Measurements from ENCODE around the gene C11orf86.
"Not testable (repeated sequence)": the region's sequence is repeated elsewhere in the genome, so short reads cannot be mapped to it uniquely, and the experiment has no call there.

C11orf86 gene

DNA sequence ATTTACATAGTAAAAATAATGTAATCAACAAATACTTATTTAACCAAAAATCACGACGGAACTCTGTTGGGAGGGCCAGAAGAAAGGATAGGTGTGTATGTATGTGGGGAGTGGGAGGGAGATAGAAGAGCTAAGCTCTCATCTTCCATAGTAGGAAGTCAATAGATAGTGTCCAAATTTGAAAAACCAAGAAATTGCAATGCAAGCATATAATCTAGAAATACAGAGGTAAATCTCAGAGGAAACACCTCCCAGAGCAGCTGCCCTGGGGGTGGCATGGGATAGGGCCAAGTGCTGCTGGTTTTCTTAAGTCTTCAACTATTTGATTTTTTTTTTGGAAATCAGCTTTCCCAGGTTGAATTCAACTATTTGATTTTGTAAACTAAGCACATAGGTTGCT is 16.9 kb downstream of the C11orf86 start:
- no peak for ATAC-seq

DNA sequence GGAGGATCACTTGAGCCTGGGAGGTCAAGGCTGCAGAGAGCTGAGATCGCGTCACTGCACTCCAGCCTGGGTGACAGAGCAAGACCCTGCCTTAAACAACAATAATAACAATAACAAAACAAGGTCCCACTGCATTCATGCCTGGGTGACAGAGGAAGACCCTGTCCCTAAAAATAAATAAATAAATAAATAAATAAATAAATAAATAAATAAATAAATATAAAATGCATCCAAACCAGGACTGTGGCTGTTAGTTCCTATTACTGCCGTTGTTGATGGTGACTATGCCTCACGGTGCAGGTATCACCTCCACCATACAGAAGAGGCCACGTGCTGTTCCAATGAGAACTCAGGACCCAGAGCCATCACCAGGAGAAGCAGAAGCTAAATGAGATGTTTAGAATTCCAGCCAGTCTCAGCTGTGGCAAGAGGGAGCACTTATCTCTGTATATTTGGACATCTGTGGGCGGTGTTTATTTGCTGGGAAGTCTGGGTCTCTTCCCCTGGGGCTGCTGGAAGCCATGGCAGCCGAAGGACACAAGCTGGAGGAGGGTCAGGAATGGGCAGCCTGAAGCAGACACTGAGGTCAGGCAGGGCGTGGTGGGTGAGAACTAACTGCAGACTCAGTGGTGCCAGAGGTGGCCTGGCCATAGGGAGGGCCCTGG is 21.6 kb downstream of the C11orf86 start:
- no peak for ATAC-seq

DNA sequence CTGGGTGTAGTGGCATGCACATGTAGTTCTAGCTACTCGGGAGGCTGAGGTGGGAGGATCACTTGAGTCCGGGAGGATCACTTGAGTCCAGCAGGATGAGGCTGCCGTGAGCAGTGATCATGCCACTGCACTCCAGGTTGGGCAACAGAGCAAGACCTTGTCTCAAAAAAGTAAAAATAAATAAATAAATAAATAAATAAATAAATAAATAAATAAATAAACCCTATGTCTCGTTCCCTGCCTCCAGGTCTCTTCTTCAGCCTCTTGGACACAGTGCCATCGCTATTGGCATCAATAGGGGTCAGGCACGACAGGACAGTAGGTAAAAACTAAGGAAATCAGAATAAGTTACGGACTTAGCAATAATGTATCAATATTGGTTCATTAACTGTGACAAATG is 24.5 kb downstream of the C11orf86 start:
- no peak for ATAC-seq

DNA sequence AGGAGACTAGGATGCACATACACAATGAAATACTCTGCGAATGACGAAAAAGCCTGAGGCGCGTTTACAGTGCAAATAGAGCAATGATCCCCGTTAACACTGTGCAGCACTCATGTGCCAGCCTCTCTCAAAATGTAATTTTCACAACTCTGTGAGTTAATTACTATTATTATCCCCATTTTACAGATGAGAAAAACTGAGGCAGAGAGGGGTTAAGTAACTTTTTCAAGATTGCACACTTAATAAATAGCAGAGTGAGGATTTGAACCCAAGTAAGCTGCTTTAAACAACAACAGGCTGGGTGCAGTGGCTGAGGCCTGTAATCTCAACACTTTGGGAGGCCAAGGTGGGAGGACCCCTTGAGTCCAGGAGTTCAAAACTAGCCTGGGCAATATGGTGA is 26.2 kb downstream of the C11orf86 start:
- no peak for ATAC-seq

DNA sequence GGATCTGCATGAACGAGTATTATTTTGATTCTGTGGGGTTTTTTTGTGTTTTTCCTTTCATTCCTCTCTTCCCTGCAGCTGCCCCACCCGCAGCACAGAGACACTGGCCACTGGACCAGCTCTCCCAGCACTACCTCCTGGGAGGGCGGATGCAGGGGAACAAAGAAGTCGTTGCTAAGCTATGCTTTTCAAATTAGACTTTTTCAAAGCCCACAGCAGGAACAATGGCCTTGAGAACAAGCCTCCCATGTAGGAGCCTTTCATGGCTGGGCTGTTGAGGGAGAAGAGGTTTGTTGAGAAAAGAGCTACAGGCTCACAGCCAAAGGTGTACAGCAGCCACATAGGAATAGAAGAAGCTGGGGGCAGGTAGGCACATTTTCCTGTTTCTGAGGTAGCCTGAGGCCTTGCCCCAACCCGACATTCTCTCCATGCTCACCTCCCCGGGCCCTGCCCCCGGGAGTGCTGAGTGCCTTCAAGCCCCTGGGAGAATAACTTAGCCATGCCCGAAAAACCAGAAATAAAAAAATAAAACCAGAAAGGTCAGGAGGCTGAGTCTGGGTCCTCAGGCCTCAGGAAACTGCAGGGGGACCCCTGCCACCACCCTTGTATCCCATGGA is 27.3 kb downstream of the C11orf86 start:
- no peak for ATAC-seq

DNA sequence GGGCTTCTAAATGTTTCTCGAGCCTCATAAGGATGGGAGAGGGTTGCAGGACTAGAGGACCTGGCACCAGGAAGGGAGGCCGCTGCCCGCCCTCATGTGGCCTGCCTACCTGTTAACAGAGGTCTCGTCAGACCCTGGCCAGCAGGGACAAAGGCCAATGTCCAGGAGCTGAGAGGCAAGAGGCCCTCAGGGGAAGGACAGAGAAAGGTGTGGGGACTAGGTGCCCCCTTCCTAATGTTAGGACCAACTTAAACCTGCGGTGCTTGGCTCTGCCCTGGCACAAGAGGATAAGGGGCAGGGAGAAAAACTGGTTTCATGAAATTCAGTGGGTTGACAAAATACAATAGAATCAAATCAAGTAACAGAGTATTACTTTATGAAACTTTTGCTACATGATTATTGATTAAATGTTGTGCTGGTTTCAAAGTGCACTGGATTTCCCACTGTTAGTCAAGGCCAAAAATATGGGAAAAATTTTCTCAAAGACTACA is 27.9 kb downstream of the C11orf86 start:
- no peak for ATAC-seq

DNA sequence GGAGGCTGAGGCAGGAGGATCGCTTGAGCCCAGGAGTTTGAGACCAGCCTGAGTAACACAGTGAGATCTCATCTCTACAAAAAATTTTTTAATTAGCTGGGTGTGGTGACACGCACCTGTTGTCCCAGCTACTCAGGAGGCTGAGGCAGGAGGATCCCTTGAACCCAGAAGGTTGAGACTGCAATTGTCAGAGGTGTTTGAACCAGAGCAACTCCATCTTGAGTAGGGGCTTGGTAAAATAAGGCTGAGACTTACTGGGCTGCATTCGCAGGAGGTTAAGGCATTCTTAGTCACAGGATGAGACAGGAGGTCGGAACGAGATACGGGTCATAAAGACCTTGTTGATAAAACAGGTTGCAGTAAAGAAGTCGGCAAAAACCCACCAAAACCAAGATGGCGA is 30.1 kb downstream of the C11orf86 start:
- not testable (repeated sequence) for ATAC-seq

DNA sequence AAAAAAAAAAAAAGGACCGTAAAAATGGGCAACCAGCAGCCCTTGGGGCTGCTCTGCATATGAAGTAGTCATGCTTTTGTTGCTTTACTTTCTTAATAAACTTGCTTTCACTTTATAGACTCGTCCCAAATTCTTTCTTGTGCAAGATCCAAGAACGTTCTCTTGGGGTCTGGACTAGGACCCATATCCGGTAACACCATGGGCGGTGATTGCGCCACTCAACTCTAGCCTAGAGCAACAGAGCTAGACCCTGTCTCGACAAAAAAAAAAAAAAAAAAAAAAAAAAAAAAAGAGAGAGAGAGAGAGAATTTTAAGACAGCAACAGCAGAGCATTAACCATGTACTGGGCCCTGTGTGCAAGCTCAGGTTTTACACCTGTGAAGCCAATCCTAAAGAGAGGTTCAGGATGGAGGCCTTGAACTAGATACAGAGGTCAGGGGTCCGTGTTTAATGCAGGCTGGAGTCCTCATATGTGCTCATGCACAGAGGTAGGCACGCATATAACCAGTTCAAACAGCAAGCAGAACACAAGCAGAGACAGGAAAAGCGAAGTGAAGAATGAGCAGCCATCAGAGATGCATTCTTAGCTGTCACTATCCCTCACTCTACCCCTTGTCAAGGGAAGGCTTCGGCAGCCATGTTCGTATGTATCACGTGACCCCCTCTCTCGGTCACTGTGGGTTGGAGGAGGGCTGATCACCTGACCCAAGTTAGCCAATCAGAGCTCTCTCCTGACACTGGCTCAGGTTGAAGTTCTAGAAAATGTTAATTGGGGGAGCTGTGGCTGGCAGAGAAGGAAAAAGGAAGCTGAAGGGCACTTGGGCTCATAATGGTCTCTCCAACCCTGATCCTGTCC is 31.2 kb downstream of the C11orf86 start:
- ATAC-seq: peak in 1 of 2 donors; percentile 51

DNA sequence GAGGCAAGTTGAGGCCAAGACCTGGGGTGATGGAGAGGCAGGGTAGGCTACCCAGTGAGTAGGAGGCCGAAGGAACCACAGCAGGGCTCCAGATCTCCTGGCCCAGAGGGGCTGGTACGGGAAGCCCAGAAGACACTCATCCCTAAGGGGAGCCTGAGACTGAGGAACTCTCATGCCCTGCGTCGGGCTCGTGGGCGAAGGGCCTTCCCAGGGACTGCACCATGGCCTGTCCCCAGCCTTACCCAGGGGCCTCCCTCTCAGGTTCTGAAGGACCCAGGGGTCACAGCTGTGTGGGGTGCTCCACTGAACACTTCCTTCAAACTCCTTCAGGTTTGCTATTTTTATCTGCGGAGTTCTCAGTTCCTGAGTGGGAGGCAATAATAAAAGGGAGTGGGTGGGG is 32.0 kb downstream of the C11orf86 start:
- ATAC-seq: no peak

DNA sequence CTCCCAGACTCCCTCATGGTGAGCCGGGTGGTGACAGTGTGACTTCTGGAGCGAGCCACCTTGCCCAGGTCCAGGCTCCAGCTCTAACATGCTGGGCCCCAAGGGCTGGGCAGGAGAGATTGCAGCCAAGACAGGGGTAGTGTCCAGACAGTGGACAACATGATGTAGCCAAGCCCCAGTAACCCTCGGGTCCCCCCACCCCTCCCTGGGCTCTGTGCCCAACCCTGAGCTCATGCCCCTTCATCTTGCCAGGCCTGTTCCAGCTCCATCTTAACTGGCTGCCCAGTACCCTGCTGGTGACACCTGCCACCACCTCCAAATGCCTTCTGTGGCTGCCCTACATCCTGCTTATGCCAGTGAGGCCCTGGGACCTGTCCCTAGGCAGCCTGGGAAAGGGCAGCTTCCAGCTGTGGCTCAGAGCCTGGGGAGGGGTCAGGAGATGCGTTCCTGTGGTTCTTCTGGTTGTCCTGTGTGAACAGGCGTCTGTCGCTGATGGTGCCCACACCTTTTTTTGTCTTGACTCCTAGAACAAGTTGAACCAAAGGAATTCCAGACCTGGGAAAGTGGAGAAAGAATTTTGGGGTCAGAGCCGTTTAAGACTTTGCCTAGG is 35.3 kb downstream of the C11orf86 start:
- ATAC-seq: no peak

DNA sequence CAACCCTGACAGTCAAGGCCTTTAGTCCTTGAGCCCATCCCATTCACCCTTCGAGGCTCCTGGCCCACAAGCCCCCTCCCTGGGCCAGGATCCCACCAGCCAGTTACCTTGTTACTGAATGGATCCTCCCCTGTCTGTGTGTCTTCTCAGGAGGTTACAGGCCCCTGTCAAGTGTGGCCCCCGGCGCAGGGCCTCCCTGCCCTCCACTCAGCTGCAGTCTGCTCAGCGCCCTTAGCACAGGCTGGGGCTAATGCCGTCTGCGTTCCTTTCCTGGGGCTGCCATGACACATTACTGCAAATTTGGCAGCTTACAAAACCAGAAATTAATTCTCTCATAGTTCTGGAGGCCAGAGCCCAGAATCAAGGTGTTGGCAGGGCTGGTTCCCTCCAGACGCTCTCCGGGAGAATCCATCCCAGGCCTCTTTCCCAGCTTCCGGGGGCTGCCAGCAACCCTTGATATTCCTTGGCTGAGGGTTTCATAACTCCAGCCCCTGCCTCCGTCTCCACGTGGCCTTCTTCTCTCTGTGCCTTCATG is 38.5 kb downstream of the C11orf86 start:
- ATAC-seq: no peak

DNA sequence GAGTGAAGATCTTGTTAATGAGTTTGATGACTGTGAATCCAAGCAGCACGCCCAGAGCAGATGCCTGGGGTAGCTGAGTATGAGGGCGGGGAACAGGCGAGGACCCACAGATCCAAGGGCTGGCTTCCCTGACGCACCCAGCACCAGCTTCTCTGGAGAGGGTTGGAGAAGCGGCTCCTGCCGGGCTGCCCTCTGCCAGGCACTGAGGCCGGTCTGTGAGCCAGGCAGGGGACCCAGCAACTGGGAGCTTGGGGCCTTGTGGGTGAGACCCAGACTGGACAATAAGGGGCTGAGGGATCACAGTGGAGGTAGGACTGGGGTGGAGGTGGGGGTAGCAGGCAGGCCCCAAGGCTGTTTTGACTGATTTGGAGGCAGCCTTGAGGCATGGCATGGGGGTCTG is 39.2 kb downstream of the C11orf86 start:
- ATAC-seq: no peak

DNA sequence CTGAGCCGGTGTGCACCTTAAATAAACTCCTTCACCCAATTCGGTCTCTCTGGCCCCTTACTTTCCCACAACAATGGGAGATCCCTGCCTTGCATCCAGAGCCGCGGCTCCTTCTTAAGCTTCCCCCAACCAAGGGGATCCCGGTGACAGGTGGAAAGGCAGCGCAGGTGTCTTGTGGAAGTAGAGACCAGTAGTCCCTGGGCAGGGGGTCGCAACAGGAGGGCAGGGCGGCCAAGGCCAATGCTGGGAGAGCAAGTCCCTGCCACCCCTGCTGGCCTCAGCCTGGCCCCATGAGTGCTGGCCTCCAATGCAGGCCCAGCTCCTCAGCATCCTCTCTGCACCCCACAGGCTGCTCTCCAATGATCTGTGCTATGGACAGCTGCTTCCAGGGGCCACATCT is 39.9 kb downstream of the C11orf86 start:
- ATAC-seq: no peak

DNA sequence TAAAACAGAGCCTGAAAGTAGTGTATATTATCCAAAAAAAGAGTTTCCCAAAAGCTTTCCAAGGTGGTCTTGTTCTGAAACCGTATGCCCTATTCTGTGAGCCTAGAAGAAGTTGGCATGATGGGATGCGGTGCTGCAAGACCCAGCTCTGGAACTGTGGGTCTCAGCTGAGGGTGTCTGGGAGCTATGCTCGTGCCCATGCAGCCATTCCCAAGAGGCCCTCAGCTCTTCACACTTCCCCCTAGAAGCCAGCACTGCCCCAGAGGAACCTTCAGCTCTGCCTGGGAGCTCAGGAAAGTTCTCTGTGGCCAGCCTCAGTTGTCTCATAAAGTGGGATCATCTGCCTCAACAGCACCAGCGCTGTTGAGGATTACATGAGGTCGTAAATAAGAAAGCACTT is 41.4 kb downstream of the C11orf86 start:
- no peak for ATAC-seq

DNA sequence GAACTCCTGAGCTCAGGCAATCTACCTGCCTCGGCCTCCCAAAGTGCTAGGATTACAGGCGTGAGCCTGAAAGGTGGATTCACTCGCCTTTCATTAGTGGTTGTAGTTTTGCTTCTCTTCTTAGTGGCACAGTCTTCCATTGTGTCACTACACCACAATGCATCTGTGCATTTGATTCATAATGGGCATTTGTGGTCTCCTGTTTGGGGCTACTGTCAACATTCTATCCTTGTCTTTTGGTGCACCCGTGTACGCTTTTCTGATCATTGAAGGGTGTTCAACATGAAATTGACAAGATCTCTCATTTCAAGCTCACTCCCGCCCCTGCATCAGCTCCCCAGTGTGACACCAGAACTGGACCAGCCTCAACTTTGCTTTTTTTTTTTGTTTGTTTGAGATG is 45.8 kb downstream of the C11orf86 start:
- ATAC-seq: peak in 1 of 2 donors; percentile 21

DNA sequence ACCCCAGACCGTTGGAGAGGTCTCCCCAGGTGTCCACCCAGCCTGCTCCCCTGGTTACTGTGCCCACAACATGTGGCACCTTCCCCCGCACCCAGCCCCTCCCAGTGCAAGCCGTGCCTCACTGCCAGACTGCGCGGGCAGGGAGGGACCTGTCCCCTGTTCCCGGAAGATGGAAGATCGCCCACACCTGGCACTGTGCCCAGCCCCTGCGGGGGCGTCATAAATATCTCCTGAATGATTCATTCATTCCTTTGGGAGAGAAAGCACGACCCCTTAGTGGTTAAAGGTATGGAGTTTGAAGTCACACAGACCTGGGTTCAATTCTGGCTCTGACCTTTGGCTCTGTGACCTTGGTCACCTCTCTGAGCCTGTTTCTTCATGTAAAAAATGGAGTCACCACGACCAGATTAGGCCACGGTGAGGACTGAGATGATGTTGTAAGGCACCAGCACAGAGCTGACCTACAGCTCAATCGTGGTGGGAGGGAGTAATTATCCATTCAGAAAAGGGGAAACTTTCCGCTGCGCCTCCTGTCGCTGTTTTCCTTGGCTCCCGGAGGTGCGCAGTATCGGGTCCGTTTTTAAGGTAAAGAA is 47.3 kb downstream of the C11orf86 start:
- ATAC-seq: no peak

DNA sequence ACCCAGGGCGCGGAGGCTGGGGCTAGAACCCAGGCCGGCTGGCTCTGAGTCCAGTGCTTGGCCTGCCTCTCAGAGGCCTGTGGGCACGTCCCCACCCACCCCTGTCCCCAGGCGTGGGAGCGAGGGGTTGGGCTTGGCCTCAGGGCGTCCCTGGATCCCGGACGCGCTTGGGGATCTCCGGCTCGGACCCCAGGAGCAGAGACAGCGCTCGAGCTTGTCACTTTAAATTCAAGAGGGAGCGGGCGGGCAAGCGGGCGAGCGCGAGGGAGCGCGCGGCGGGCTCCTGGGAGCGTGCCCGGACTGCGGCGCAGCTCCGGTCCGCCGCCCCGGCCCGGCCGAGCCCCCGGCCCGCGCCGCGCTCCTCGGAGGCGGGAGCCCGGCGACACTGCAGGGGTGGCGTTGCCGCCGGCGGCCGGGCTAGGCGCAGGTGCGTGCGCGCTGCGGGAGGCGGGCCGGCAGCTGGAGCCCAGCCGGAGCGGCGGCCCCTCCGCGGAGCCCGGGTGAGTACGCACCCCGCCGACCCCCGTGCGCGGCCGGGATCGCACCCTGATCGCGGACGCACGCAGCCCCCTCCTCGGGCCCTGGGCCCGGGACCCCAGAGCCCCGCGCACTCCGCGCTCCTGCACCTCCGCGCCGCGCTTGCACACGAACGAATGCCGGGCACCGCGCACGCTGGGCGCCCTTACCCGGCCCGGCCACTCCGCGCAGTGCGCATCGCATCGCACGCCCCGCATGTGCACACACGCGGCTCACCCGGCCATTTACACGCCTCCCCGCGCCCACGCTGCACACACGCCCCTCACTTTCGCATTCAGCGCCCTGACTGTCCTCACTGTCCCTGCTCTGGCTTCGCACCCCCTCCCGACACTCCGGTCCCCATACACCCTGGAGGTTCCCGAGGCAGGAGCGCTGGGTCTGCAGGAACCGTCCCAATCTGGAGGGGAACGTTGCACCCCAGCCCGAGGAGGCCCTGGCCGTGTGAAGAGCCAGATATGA is 48.2 kb downstream of the C11orf86 start, which contains the start of gene SYT12:
Gene SYT12, plus strand, starts transcription at position 174 of the 996 bp plus-strand sequence. CDS start 7,011 bp downstream, outside the sequence.
- peak; percentile 14 to 16 for ATAC-seq

DNA sequence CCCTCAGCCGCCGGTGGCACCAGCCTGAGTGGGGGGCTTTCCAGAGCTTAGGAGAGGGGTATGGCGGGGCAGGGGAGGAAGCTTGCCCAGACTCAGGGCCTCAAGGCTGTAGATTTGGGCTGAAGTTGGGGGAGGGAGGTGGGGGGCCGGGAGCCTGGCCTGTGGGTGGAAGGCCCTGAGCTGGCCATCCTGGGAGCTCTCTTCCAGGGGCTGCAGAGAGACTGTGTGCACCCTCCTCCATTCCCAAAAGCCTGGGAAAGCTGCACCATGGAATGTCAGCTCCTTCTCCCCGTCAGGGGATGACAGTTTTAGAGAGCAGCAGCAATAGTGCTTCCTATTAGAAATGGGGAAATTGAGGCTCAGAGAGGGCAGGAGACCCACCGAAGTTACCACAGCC is 48.9 kb downstream of the C11orf86 start:
- ATAC-seq: no peak

DNA sequence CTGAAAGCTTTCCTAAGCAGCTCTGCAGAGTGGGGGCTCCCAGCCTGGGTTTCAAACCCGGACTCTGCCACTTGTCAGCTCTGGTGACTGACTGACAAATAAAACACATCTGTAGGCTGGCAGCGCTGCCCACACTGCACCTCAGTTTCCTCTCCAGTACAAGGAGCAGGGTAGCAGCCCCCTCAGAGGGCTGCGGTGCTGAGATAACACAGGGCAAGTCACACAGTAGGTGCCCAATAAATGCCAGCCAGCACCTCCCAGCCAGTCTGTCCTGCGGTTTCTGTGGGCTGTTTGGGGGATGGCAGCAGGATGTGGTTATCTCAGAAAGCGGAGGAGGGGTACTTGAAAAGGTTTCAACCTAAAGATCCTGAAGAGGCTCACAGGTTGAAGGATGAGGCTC is 49.3 kb downstream of the C11orf86 start:
- ATAC-seq: peak; percentile 23 to 52

DNA sequence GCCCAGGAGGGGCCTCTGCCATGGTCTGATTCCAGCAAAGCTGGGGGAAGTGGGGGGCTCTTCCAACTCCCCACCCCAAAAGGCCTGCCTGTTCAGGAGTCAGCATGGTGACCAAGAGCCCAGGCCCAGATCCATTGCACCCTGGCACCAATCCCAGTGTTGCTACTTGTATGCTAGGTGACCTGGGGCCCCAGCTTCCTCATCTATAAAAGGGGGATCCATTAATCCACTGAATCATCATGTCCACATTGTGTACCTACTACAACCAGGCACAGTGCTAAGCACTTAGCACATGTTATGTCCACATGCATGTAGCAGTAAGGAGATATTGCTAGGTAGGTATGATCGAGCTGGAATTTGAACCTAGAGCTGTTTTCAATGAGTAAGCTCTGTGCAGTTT is 49.9 kb downstream of the C11orf86 start:
- ATAC-seq: no peak

DNA sequence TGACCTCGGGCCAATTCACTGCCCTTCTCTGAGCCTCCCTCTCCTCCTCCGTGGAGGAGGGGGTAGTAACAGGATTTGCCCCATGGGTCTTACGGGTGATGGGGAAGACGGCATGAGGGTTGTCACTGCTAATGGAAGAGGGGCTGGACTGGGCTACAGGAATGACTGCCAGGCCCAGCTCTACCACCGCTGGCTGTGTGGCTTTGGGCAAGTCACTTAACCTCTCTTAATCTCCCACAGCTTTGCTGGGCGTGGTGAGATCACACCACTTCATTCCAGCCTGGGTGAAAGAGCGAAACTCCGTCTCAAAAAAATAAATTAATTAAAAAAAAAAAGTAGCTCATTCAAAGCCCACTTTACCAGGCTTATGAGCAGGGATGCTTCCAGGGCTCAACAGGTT is 50.6 kb downstream of the C11orf86 start:
- ATAC-seq: no peak

Measured in activated CD4-positive, CD25-positive, alpha-beta regulatory T cell treated with anti-CD3 and anti-CD28 coated beads, Interleukin-2, amount 50 U/mL, for 24 hours (primary cell).